GM19455 (cell line): Measurements from ENCODE around the gene FOXD4L1.
"Not testable (repeated sequence)": the region's sequence is repeated elsewhere in the genome, so short reads cannot be mapped to it uniquely, and the experiment has no call there.

Source experiments
- ATAC-seq: cut with Tn5 transposase; IDR thresholded peaks from one replicate; pipeline ENCODE4 v1.9.1; 2021; ENCODE audit not compliant: unreplicated experiment

FOXD4L1 gene

GRCh38 chr2:113521492-113521891, 23.0 kb downstream of the FOXD4L1 start:
- ATAC-seq: not testable (repeated sequence)

GRCh38 chr2:113524986-113525385, 26.5 kb downstream of the FOXD4L1 start:
- ATAC-seq: not testable (repeated sequence)

GRCh38 chr2:113527350-113528045, 29.0 kb downstream of the FOXD4L1 start:
- ATAC-seq: peak; percentile 78

GRCh38 chr2:113528126-113528525, 29.7 kb downstream of the FOXD4L1 start:
- not testable (repeated sequence) for ATAC-seq

GRCh38 chr2:113528904-113529303, 30.4 kb downstream of the FOXD4L1 start:
- ATAC-seq: not testable (repeated sequence)

GRCh38 chr2:113532991-113533390, 34.5 kb downstream of the FOXD4L1 start:
- ATAC-seq: not testable (repeated sequence)

- ATAC-seq: not testable (repeated sequence)
Measured at GRCh38 chr2:113536573-113536972, 38.1 kb downstream of the FOXD4L1 start.

GRCh38 chr2:113540834-113541203, 42.4 kb downstream of the FOXD4L1 start:
- not testable (repeated sequence) for ATAC-seq

GRCh38 chr2:113541204-113541975, 42.9 kb downstream of the FOXD4L1 start:
- not testable (repeated sequence) for ATAC-seq

- ATAC-seq: not testable (repeated sequence)
Measured at GRCh38 chr2:113541976-113542485, 43.6 kb downstream of the FOXD4L1 start.

- not testable (repeated sequence) for ATAC-seq
Measured at GRCh38 chr2:113542529-113542928, 44.1 kb downstream of the FOXD4L1 start.
